Karpas-422 (cell line): ENCODE data around the gene MBD3L5. TPM values are rescaled to one million over a fixed set of nuclear protein-coding genes. Genes with fewer than 3 reads are reported as not detected.

Experiments
- total RNA-seq: library from RNA; depleted of rRNA; stranded (reverse); fragments of >200 nt; shearing (Covaris generic); gene quantifications from 2 replicates; pipeline ENCODE4 v1.2.3, GENCODE V29; 2014; ENCODE audit warnings: low replicate concordance; rRNA removed

MBD3L5 gene
- total RNA-seq, 1 experiment from 2014 or later, result not detected

Other genes with a start within 250 kb of the MBD3L5 start
- gene ADGRE1, start 143.0 kb upstream of the MBD3L5 start, total RNA-seq, result 0.30 TPM in 1 of 2 replicates, not detected in the other
- gene MBD3L2B, start 9.1 kb upstream of the MBD3L5 start, total RNA-seq, result not detected in 2 replicates
- gene MBD3L4, start 9.6 kb downstream of the MBD3L5 start, total RNA-seq, result not detected in 2 replicates
- gene MBD3L2, start 18.7 kb downstream of the MBD3L5 start, total RNA-seq, result not detected in 2 replicates
- gene MBD3L3, start 28.1 kb downstream of the MBD3L5 start, total RNA-seq, result not detected in 2 replicates
- 13.4 and 14.4 TPM in 2 replicates for gene ZNF557, start 39.1 kb downstream of the MBD3L5 start, total RNA-seq